T-helper 1 cell treated with Interleukin-12 subunit alpha and Interleukin-12 subunit beta and Interleukin-4 antibody, amounts not matched to agents 30 ng/mL and 1 ng/mL, for 36 hours (primary cell): Measurements from ENCODE around the gene NRXN2. TPM values are rescaled to one million over a fixed set of nuclear protein-coding genes. Genes with fewer than 3 reads are reported as not detected.
"Not testable (repeated sequence)": the region's sequence is repeated elsewhere in the genome, so short reads cannot be mapped to it uniquely, and the experiment has no call there.

Experiments used
- intact Hi-C: fragments of 100-400 bp; cut with micrococcal nuclease; formaldehyde crosslinking; loops from one replicate; pipeline ENCODE4 v1.15.1; 2024
- total RNA-seq: library from RNA; stranded (reverse); gene quantifications from 2 replicates; pipeline ENCODE4 v1.2.3, GENCODE V29; 2022

The NRXN2 gene
- total RNA-seq, 1 donor from 2014 or later, result 1.3 TPM

GRCh38 chr11:64711138-64711955, 11.7 kb downstream of the NRXN2 start:
- intact Hi-C loops, result no loop called here

DNA sequence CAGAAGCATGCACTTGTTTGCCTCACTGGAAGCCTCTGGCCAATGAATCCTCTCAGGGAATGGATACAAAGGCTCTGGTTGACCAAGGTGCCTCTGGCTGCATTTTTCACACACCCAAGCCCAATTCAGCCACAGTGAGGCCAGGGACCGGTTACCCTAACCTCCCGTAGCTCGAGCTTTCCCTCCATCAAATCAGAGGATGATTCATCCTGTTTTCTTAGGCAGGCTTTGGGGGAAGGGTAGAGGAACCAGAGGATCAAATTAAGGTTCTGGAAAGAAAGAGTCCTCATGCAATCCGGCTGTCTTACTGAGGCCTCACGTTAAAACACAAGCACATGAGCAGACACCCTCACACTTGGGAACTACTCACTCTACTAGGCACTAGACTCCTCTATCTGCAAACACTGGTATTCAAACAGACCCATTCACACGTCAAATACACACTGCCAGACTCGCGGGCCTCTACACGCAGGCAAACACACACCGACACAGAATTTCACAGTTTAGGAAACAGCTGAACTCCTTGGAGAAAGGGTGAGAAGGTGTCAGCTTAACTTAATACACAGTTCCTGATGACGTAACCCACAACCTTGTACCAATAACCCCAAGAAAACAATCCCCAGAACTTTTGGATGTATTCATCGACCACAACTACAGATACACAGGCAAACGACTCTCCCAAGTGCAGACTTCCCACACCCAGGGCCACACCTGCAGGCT, 12.4 kb downstream of the NRXN2 start:
- intact Hi-C loops, result no loop called here

- intact Hi-C loops, result no loop called here
Measured at GRCh38 chr11:64705501-64705900, 17.5 kb downstream of the NRXN2 start.

- intact Hi-C loops, result no loop called here
Measured at GRCh38 chr11:64703048-64703447, 19.9 kb downstream of the NRXN2 start.

DNA sequence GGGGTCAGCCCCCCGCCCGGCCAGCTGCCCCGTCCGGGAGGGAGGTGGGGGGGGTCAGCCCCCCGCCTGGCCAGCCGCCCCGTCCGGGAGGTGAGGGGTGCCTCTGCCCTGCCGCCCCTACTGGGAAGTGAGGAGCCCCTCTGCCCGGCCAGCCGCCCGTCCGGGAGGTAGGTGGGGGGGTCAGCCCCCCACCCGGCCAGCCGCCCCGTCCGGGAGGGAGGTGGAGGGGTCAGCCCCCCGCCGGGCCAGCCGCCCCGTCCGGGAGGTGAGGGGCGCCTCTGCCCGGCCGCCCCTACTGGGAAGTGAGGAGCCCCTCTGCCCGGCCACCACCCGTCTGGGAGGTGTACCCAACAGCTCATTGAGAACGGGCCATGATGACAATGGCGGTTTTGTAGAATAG, 21.0 kb downstream of the NRXN2 start:
- intact Hi-C loops, result not testable (repeated sequence)

DNA sequence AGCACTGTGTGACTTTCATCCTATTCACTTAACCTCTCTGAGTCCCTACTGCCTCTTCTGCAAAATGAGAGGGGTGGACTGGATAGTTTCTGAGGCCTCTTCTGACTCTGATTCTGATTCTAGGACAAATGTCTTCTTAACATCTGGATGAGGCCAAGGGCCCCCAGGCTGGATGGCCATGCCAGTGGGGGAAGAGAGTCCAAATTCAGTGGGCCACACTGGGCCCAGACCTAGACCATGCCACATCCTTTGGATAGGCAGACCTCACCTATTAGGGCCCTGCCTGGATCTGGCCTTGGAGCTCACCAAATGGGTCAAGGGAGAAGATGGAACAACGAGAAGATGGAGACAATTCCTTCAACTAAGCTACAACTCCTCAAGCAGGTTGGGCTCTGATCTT, 24.6 kb downstream of the NRXN2 start:
- intact Hi-C loops, result no loop called here

DNA sequence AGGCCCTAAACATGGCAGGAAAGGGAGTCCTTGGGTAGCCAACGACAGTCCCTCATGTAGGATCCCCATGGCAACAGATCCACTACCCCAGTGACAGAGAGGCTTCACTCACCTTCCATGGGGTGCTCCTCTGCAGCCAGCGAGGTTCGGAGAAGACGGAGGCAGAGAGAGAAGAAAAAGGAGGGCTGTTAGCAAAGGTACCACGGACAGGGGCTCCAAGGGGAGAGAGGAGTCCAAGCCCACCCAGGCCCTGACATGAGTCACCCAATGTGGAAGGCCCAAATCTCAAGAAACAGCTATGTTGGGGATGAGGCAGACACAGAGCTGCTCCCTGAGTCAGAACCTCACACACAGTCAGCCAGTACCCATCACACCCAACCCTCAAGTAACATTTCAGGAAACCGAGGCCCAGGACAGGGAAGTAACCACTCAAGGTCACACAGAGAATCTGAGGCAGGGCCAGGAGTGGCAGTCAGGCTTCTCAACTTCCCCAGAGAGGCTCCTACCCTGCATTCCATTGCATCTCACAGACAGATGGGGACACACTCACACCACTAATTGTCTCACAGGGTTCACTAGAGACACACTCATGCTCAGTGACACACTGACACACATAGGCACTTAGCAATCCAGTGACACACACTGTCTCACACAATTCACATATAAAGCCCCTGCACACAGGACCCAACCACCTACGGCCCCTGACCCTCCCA, 25.2 kb downstream of the NRXN2 start:
- intact Hi-C loops, result no loop called here

- intact Hi-C loops, result no loop called here
Measured at GRCh38 chr11:64696045-64696444, 27.0 kb downstream of the NRXN2 start.

DNA sequence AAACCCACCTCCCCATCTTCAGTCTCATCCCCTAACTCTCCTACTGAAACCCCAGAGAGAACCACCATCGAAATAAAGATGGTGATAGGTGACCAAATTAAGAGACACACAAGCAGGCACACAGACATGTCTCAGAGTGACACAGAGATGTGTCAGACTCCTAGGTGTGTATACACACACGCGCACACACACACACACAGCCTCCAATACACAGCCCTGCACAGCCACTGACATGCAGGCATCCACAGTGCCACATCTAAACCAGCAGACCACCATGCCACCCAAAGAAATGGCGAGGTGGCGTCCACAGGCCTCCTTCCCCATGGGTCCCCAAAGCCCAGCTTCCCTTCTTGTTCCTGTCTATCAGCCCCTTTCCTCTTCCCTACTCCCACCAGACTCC, 27.4 kb downstream of the NRXN2 start:
- intact Hi-C loops, result no loop called here

GRCh38 chr11:64694821-64695365, 28.1 kb downstream of the NRXN2 start:
- intact Hi-C loops, result no loop called here

DNA sequence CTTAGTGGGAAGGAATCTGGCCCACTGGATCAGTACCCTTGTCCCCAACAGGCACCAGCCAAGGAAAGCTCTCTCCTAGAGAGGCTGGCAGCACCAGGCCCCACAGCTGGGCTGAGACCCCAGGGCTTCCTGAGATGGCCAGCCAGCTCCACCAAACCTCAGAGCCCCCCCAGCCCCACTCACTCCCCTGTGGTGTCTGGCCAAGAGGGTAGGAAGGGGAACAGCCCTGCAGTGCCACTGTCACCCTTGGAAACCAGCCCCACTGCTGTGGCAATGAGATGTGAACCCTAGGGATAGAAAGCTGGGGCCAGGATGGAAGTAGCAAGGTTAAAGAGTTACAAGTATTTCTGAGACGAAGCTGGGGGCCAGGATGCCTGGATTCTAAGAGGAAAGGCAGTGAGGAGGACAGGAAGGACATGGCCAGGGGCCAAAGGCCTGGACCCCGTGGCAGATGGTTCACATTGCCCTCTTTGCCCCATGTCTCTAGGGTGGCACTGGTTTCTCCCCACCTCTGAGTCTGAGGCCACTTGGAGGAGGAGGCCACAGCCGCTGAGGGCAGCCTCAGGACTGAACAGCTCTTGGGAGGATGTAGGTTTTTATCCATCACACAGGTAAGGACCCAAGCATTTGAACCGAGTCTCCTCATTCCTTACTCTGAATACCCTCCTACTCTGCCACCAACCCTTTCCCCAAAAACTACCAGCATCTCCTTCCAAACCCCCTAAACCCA, 28.8 kb downstream of the NRXN2 start:
- intact Hi-C loops, result no loop called here

GRCh38 chr11:64692764-64693331, 30.1 kb downstream of the NRXN2 start:
- intact Hi-C loops, result no loop called here

GRCh38 chr11:64691543-64691942, 31.5 kb downstream of the NRXN2 start:
- intact Hi-C loops, result no loop called here

- intact Hi-C loops, result no loop called here
Measured at GRCh38 chr11:64690235-64690634, 32.8 kb downstream of the NRXN2 start.

GRCh38 chr11:64688534-64688982, 34.4 kb downstream of the NRXN2 start:
- intact Hi-C loops, result loop anchor here (1.0 to 2.0 kb wide), 4 partner anchors 16 to 80 kb away; partner anchors contain the start of gene NRXN2

DNA sequence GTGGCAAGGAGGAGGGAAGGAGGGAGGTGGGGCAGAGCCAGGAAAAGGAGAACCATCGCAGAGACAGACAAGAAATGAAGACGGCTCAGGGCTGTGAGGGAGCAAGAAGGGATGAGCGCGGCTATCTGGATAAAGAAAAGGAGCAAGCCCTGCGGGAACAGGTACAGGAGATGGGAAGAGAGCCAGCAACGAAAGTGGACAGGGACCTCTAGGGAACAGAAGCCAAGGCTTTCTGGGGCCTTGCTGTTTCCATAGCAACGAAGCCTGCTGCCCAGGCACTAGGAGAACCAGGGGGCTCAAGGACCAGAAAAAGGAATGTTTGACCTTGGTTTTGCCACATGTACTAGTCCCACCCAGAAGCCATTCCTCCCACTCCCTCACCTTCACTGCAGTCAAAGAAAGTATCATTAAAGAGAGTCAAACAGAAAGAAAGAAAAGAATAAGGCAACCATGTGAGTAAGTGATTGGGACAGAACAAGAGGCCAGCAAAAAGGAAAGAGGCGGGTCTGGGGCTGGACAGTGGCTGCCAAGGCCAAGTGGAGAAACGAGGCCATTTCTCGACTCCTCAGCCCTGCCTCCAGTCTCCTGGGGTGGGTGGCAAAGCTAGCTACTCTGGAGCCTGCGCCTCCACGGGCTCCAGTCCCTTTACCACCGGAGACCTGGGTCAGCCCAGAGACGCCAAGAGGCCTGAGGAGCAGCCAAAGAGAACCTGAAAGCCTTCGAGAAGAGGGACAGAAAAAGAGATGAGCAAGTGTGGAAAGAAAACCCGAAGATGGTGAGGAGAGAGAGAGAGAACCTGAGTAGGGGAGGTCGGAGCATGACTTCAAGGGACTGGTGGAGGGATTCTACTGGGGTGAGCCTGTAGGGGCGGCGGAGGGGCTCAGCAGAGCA, 35.1 kb downstream of the NRXN2 start:
- intact Hi-C loops, result loop anchor here (1.0 to 2.0 kb wide), 4 partner anchors 16 to 81 kb away; partner anchors contain the start of gene NRXN2

DNA sequence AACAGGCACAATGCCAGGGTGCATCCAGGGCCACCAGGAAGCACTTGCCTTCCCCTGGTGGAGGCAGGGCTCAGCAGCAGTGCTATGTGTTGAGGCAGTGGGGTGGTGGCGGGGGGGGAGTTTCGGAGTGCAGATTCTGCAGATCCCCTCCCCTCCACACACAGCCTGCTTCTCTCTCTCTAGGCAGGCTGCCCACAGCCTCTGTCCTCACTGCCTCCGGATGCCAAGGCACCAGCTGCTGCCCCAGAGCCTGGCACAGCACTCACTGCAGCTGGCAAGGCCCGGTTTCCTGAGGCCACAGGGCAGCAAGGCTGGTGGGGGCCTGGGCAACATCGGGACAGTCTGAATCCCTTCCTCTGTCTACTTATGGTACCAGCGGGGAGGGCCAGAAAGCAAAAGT, 35.8 kb downstream of the NRXN2 start:
- intact Hi-C loops, result no loop called here

- intact Hi-C loops, result no loop called here
Measured at GRCh38 chr11:64686466-64687170, 36.4 kb downstream of the NRXN2 start.

DNA sequence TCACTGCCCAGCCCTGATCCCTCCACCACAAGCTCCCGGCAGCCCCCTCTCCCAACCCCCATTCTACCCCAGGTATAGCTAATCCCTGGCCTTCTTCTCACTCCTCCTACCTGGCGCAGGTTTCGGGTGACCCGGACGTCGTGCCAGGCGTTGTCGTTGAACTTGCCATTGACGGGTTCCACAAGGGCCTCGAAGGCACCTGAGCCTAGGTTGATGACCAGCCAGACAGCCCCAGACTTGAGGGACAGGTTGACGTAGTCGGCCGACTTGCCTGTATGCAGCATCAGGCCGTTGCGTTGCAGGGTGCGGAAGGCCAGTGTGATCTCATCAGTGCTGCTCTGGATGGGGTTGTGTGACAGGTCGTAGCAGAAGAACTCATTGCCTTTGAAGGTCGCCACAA, 37.5 kb downstream of the NRXN2 start:
- intact Hi-C loops, result no loop called here
